ENCODE data around the gene LRRC47.
A peak's percentile ranks its signal among the peaks of the same experiment; 100 is the strongest.

LRRC47 gene

GRCh38 chr1:3785456-3786157, 10.7 kb downstream of the LRRC47 start:
- peak; percentile 70 for DNase-seq

GRCh38 chr1:3785045-3785444, 11.3 kb downstream of the LRRC47 start:
- DNase-seq: no peak

GRCh38 chr1:3783651-3784474, 12.4 kb downstream of the LRRC47 start:
- DNase-seq: no peak

- DNase-seq: no peak
These were observed 15.4 kb downstream of the LRRC47 start for GRCh38 chr1:3780901-3781300.

- no peak for DNase-seq
These were observed 16.3 kb downstream of the LRRC47 start for GRCh38 chr1:3779912-3780416.

GRCh38 chr1:3779265-3779911, 16.9 kb downstream of the LRRC47 start:
- no peak for DNase-seq

- DNase-seq: no peak
These were observed 17.6 kb downstream of the LRRC47 start for GRCh38 chr1:3778590-3779264.

- no peak for DNase-seq
These were observed 18.4 kb downstream of the LRRC47 start for GRCh38 chr1:3777647-3778589.

GRCh38 chr1:3777078-3777547, 19.2 kb downstream of the LRRC47 start:
- no peak for DNase-seq

- no peak for DNase-seq
These were observed 19.9 kb downstream of the LRRC47 start for GRCh38 chr1:3776231-3776961.

- DNase-seq: peak; percentile 94
These were observed 20.6 kb downstream of the LRRC47 start for GRCh38 chr1:3775490-3776230.

- no peak for DNase-seq
These were observed 21.3 kb downstream of the LRRC47 start for GRCh38 chr1:3774946-3775489.

- no peak for DNase-seq
These were observed 21.9 kb downstream of the LRRC47 start for GRCh38 chr1:3774276-3774945.

- no peak for DNase-seq
These were observed 22.6 kb downstream of the LRRC47 start for GRCh38 chr1:3773572-3774275.

GRCh38 chr1:3772715-3773571, 23.4 kb downstream of the LRRC47 start, which contains the start of gene SMIM1:
Gene SMIM1, plus strand, starts transcription at chr1:3772749. Its CDS starts 2,625 bp downstream, at chr1:3775374.
- no peak for DNase-seq

- DNase-seq: peak; percentile 98
These were observed 24.1 kb downstream of the LRRC47 start for GRCh38 chr1:3772027-3772714.

Measured in 8988T (cell line).